ENCODE results near the gene NOD1. TPM values are rescaled to one million over a fixed set of nuclear protein-coding genes. Genes with fewer than 3 reads are reported as not detected.
"Not testable (repeated sequence)": the region's sequence is repeated elsewhere in the genome, so short reads cannot be mapped to it uniquely, and the experiment has no call there.

NOD1 gene
- polyA plus RNA-seq (2013, experiment 1 of 2; ENCODE audit: insufficient read length) = 5.2 TPM
- polyA plus RNA-seq (2013, experiment 2 of 2; ENCODE audit: insufficient read length) = 5.9 TPM

GRCh38 chr7:30478349-30479201, at the start of gene NOD1:
TSS of gene NOD1 (minus strand) at chr7:30478784. CDS start at chr7:30456921, 21,863 bp downstream.
- peak; percentile 78 for DNase-seq

GRCh38 chr7:30527297-30527696, 48.7 kb upstream of the NOD1 start:
- not testable (repeated sequence) for DNase-seq

GRCh38 chr7:30526163-30526562, 47.6 kb upstream of the NOD1 start:
- DNase-seq = no peak

GRCh38 chr7:30525429-30525828, 46.8 kb upstream of the NOD1 start:
- no peak for DNase-seq

GRCh38 chr7:30524545-30524944, 46.0 kb upstream of the NOD1 start:
- no peak for DNase-seq

GRCh38 chr7:30523466-30523865, 44.9 kb upstream of the NOD1 start:
- no peak for DNase-seq

GRCh38 chr7:30522159-30522558, 43.6 kb upstream of the NOD1 start:
- DNase-seq = no peak

- peak; percentile 23 for DNase-seq
Measured at GRCh38 chr7:30521532-30521931, 42.9 kb upstream of the NOD1 start.

- no peak for DNase-seq
Measured at GRCh38 chr7:30519122-30519521, 40.5 kb upstream of the NOD1 start.

- no peak for DNase-seq
Measured at GRCh38 chr7:30515761-30516160, 37.2 kb upstream of the NOD1 start.

- DNase-seq = no peak
Measured at GRCh38 chr7:30514776-30515175, 36.2 kb upstream of the NOD1 start.

- DNase-seq = no peak
Measured at GRCh38 chr7:30514177-30514576, 35.6 kb upstream of the NOD1 start.

GRCh38 chr7:30513762-30514161, 35.2 kb upstream of the NOD1 start:
- DNase-seq = no peak

GRCh38 chr7:30511973-30512662, 33.5 kb upstream of the NOD1 start:
- no peak for DNase-seq

- no peak for DNase-seq
Measured at GRCh38 chr7:30511494-30511893, 32.9 kb upstream of the NOD1 start.

GRCh38 chr7:30510124-30511075, 31.8 kb upstream of the NOD1 start:
- DNase-seq = peak; percentile 27

- DNase-seq = not testable (repeated sequence)
Measured at GRCh38 chr7:30509171-30509857, 30.7 kb upstream of the NOD1 start.

- not testable (repeated sequence) for DNase-seq
Measured at GRCh38 chr7:30507346-30507900, 28.8 kb upstream of the NOD1 start.

- no peak for DNase-seq
Measured at GRCh38 chr7:30505174-30505697, 26.7 kb upstream of the NOD1 start.

- peak; percentile 98 for DNase-seq
Measured at GRCh38 chr7:30504301-30505173, 26.0 kb upstream of the NOD1 start, which contains the start of gene GGCT. TSS of gene GGCT (minus strand) at chr7:30504829. CDS start at chr7:30504709, 120 bp downstream.
